HG02970 (cell line): ENCODE data around the gene MYO1H.

Source experiments
- ATAC-seq: cut with Tn5 transposase; IDR thresholded peaks from one replicate; pipeline ENCODE4 v1.9.1; 2021; ENCODE audit warnings: mild to moderate bottlenecking, moderate library complexity, moderate number of reproducible peaks; ENCODE audit not compliant: unreplicated experiment, low FRiP score

Gene MYO1H

DNA sequence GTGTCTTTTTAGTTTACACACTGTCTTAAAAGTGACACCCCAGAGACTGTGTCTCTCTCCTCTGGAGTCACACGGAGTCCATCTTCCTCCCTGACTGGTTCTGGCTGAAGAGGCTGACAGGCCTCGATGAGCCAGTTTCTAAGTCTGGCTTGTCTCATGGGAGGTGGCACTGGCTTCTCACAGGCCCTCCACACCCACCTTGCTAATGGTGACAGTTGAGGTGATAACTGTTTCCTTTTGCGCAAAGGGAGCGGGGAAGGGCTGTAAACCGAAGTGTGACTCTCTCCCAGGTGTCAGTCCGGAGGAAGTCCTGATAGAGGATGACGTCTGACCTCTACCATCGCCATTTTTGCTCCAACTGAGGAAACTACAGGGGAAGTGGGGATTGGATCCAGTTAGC is 99.2 kb downstream of the MYO1H start:
- ATAC-seq = no peak

- ATAC-seq = no peak
Observed at GRCh38 chr12:109447482-109447881, 99.8 kb downstream of the MYO1H start.

DNA sequence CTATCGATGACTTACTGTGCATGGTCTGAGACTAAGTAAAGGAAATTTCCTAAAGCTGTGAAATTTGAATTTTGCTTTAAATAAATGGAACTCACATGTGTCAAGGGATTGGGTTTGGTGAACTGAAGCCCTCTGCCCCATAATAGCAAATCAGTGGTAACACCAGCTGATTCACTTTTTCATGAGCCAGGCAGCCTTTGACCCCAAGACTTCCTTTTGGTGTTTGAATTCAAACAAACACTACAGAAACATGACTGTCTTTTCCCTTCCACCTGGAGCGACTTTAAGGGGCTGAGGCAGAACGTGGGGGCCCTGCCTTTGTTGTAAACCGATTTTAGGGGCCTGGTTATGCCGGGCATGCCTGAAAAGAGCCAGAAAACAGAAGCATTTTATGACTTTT is 100.6 kb downstream of the MYO1H start:
- no peak for ATAC-seq

GRCh38 chr12:109448707-109449390 is 101.1 kb downstream of the MYO1H start:
- ATAC-seq = no peak

DNA sequence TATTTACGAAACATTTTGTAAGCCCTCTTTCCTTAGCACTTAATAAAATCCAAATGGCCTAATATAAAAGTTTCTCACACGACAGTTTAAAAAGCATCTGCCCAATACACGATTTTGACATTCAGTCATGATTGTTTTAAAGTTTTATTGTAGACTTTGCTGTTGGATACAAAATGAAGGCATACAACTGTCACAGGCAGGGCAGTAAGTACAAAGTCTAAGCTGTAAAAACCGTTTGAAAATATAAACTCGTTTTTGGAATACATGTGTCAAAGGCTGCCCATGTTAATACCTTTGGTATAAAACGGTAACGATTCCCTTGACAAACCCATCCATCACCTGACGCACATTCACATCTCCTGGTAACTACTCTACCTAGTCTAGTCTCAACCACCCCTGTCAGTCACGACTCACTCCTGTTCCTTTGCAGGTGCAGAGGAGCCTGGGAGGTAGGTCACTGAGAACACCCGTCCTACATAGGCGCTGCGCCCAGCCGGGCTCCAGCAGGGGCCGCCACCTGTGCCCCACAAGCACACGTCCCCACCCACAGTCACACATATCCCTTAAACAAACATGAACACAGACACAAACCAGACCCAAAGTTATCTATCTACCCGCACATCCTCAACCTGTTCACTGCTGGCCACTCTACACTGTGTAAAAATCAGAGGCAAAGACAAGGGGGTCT is 102.3 kb downstream of the MYO1H start:
- ATAC-seq = no peak

- no peak for ATAC-seq
Observed at GRCh38 chr12:109450980-109451379, 103.3 kb downstream of the MYO1H start.

DNA sequence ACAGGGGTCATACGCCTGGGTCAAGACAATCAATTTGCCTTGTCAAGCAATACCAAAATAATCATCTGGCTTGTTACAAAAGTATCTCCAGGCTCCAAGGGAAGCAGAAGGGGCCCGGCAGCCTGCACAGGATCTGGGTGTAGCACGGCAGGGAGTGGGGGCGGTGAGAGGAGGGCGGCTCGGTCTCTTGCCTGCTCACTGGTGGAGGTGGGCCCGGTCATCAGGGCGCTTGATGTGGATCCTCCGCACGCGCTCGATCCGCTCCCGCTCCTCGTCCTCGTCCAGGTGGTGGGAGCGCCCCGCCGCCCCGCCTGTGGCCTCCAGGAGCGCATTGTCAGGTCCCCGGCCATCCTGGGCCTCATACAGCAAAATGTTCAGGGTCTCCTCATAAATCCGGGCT is 103.7 kb downstream of the MYO1H start:
- no peak for ATAC-seq

DNA sequence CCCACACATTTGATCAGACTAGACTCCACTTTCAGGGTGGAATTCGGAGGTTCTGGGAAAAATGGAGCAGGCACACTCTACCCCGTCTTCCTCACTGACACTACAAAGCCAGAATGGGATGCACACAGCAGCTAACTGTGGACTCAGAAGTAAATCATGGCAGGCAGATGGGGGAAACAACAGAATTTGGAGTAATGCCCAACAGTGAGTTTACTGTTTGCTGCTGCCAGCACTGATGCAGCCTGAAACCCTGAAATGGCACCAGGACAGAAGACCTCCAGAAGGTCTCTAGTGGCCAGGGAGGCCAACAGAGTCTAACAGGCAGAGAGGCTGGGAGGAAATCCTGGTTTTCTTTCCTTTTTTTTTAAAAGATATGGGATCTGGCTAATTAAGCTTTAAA is 104.8 kb downstream of the MYO1H start:
- ATAC-seq = no peak

- no peak for ATAC-seq
Observed at GRCh38 chr12:109455706-109456105, 108.0 kb downstream of the MYO1H start.

DNA sequence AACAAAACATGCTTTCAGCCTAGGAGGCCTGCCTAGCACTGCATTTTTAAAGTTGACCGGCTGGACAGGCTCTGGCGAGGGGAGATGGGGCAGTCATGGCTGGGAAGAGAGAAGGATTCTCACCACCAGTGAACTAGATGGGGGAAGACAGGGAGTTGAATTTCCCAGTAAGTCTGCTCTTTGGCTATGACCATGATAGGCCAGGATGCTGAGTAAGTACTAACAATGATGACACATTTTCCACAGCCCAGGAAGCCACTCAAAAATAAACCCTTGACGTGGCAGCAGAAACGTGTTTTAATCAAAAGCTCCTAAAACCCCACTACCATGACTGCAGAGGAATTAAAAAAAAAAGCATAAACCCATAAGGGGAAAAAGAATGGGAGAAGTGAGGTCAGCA is 110.4 kb downstream of the MYO1H start:
- ATAC-seq = no peak

DNA sequence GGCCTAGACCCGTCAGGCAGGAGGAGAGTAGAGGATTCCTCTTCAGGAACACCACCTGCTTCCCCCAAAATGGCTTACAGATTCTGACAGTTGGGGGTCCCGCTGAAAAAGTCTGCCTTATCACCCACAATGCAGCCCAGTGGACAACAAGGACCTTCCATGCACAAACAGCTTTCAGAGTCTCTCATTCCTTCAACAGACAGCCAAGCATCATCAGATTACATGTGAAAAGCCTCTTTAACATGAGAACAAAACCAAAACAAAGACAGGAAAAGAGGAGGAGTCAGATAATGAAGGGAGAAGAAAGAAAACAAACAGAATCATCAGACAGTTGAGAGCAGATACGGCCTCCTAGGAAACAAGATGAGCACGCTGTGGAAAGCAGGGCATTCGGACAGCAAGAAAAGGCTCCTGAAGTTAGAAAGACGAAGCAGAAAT is 111.1 kb downstream of the MYO1H start:
- ATAC-seq = no peak

DNA sequence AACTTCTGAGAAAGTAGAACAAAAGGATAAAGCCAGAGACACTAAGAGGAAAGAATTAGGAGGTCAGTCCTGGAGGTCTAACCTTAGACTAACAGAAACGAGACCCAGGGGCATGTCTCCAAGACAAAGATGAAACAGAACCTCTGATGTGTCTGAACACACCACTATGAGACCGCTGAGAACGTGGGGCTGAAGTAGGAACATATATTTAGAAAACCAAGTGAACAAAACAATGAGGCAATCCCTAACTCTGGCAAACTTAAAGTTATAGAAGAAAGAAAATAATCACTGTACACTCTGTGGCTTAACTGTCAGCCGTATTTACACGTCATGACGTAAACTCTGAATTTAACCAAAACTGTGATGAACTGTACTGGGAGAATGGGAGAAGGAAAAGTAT is 111.5 kb downstream of the MYO1H start:
- ATAC-seq = no peak

DNA sequence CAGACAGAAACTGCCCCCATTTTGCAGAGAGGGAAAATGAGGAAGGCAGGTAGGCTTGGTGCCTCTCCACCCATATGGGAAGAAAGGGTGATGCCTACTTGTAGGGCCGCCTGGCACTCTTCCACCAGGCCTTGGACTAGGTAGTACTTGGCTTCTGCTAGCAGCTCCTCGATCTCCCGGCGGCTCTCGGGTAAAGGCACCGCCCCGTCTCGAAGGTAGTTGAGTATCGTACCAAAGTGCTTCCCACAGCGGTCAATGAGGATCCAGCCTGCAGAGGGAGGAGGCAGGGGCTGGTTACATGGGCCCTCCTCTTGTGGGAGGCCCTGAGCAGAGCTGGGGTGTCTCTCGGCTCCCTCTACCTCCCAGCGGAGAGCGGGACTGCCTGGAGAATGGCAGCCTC is 112.8 kb downstream of the MYO1H start:
- ATAC-seq = no peak

- no peak for ATAC-seq
Observed at GRCh38 chr12:109461049-109461845, 113.5 kb downstream of the MYO1H start.

DNA sequence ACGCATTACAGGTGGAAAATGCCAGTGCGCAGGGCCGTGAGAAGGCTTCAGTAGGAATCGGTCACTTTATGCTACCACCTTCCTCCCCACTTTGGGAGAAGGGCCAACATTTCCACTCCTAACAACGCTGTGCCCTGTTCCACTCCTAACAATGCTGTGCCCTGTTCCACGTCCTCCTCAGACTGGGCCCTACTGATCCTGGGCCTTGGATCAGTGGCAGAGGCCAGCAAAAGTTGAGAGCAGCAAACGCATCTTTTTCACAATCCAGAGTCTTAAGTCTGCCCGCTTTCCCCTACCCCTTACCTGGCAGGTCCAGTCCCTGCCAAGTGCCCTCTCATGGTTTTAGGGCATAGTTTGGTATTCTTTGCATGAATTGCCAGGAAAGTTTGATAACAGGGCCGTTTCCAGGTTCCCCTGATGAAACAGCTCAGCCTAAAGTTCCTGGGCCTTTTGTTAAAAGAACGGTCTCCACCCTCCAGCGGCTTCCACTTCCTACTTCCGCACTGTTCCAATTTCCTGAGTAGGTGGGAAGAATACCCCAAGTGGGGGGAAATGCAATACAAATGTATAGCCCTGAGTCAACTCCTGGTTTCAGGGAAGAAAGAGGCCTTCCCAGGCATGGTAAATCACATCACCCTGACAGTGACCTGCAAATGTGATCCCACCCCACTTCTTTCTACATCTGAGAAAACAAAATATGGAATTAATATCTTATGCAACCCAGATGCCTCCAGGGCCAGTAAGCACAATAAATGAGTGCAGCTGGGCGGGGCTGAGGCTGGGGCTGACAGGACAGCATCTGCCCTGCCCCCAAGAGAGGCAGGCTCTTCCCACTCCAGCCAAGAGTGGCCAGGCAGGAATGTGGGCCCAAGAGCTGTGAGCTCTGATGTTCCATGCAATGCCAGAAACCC is 114.4 kb downstream of the MYO1H start:
- no peak for ATAC-seq

GRCh38 chr12:109462868-109463692 is 115.4 kb downstream of the MYO1H start:
- no peak for ATAC-seq

DNA sequence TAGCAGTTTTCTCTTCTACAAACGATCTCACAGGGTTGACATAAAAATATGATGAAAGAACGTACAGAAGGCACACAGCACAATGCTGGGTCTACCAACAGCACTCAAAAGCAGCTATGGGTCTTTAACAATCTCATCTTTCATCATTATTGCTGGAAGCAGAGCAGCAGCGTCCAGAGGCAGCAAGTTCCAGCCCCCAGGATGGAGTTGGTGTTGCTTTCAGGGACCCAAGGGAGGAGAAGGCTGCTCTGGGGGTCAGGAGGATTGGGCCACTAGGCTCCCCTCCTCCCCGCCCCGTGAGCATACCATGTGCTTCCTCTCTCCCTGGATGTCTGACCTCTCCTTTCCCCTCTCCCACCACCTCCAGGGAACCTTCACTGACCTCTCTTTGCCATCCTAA is 116.1 kb downstream of the MYO1H start:
- no peak for ATAC-seq

DNA sequence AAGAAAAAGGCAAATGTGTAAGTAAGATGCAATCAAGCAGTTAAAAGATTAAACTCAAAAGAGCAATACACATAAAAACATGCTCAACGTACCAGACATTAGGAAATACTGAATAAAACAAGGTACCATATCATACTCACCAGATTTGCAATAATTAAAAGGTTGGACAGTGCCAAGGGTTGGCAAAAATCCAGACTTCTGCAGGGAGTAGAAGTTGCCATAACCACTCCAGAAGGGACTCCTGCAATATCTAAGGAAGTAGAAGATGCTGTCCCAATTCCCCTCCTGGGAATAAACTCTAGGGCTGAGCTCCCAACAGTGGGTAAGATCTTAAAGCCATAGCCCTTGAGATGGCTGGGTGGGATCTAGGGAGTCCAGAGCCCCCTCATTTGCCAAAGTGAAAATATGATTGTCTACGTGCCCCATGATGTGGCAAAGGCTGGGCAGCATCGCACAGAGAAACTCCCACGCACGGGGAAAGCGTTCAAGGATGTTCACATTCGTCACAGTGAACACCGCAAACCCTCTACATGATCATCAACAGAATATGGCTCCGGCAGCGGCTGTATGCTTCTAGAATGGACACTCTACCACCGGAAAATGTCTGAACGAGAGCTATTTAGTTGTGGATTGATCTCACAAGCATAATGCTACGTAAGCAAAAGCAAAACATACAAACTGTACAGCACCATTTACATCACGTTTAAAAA is 117.1 kb downstream of the MYO1H start:
- ATAC-seq = no peak

DNA sequence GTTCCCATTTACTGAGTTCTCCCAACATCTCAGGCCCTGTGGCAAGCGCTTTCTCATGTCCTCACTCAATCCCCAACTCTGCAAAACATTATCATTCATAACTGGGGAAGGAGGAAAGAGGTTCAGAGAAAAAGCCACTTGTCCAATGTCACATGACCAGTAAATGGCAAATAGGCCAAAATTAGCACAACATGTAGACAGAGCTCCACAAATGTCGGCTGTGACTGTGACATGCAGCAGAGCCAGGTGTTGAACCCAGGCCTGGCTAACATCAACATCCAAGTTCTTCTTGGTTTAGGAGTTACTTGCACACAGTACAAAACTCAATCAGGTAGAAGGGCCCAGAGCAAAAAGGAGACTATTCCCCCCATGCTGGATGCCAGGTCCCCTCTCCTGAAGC is 118.6 kb downstream of the MYO1H start:
- no peak for ATAC-seq
